Smooth muscle cell (in vitro differentiated cells): ENCODE measurements around the gene MTX1. TPM values are rescaled to one million over a fixed set of nuclear protein-coding genes. Genes with fewer than 3 reads are reported as not detected.

Source experiments
- DNase-seq: peaks from one replicate; lab custom pipeline; 2025; ENCODE audit not compliant: unreplicated experiment; lab: John Stamatoyannopoulos, UW
- H2AFZ ChIP-seq: fragments of 200-600 bp; sonication (generic); 2 replicates; pipeline ENCODE4 v1.6.0; 2016; ENCODE audit warnings: antibody characterized with exemption, low read depth, mild to moderate bottlenecking
- H3F3A ChIP-seq: fragments of 200-600 bp; sonication (generic); 2 replicates; pipeline ENCODE4 v1.6.0; 2017; ENCODE audit warnings: antibody characterized with exemption, low read depth
- H3K27ac ChIP-seq: fragments of 200-600 bp; sonication (generic); 2 replicates; pipeline ENCODE4 v1.5.1; 2016; ENCODE audit warnings: low read depth, mild to moderate bottlenecking
- H3K27me3 ChIP-seq: fragments of 200-600 bp; sonication (generic); 2 replicates; pipeline ENCODE4 v1.6.1; 2016; ENCODE audit warnings: low read depth, mild to moderate bottlenecking
- H3K36me3 ChIP-seq: fragments of 200-600 bp; sonication (generic); 2 replicates; pipeline ENCODE4 v1.5.1; 2016; ENCODE audit warnings: low read depth
- H3K4me1 ChIP-seq: fragments of 200-600 bp; sonication (generic); 2 replicates; pipeline ENCODE4 v1.5.1; 2016; ENCODE audit warnings: low read depth
- H3K4me2 ChIP-seq: fragments of 200-600 bp; sonication (generic); 2 replicates; pipeline ENCODE4 v1.6.0; 2016; ENCODE audit warnings: mild to moderate bottlenecking
- H3K4me3 ChIP-seq: fragments of 200-600 bp; sonication (generic); 2 replicates; pipeline ENCODE4 v1.5.1; 2016; ENCODE audit warnings: mild to moderate bottlenecking
- H3K79me2 ChIP-seq: fragments of 200-600 bp; sonication (generic); 2 replicates; pipeline ENCODE4 v1.6.0; 2016; ENCODE audit warnings: low read depth, mild to moderate bottlenecking
- H3K9ac ChIP-seq: fragments of 200-600 bp; sonication (generic); 2 replicates; pipeline ENCODE4 v1.6.0; 2016; ENCODE audit warnings: low read depth
- H3K9me3 ChIP-seq: fragments of 200-600 bp; sonication (generic); replicated peaks from 2 replicates; pipeline ENCODE4 v1.5.1; 2016; ENCODE audit warnings: low read depth
- H4K20me1 ChIP-seq: fragments of 200-600 bp; sonication (generic); 2 replicates; pipeline ENCODE4 v1.6.0; 2016; ENCODE audit warnings: low read depth
- WGBS: methylation state at CpG from one replicate; pipeline ENCODE4 v1.1.7; 2016; ENCODE audit warnings: low lambda C conversion rate; 5-methylcytosine and 5-hydroxymethylcytosine counted together
- polyA plus RNA-seq: library from polyadenylated mRNA; unstranded; fragments of >200 nt; fragmentation: Nextera tagmentation; extraction: Ambion mirVana; gene quantifications from 2 replicates; pipeline ENCODE4 v1.2.1, GENCODE V29; 2016
- total RNA-seq: library from RNA; depleted of rRNA; stranded (reverse); fragments of >200 nt; gene quantifications from 2 replicates; pipeline ENCODE4 v1.2.3, GENCODE V29; 2014
- TF ChIP-seq, protein P1 (sequence below): fragments of 200-600 bp; sonication (generic); IDR thresholded peaks from 2 replicates; pipeline ENCODE4 v1.5.1; 2017; ENCODE audit warnings: borderline replicate concordance, mild to moderate bottlenecking, antibody characterized with exemption; ENCODE audit not compliant: insufficient read depth, poor library complexity, severe bottlenecking

MTX1 gene
- total and polyA plus RNA-seq, 2 experiments from 2014 or later = 45.2 to 109 TPM

DNA sequence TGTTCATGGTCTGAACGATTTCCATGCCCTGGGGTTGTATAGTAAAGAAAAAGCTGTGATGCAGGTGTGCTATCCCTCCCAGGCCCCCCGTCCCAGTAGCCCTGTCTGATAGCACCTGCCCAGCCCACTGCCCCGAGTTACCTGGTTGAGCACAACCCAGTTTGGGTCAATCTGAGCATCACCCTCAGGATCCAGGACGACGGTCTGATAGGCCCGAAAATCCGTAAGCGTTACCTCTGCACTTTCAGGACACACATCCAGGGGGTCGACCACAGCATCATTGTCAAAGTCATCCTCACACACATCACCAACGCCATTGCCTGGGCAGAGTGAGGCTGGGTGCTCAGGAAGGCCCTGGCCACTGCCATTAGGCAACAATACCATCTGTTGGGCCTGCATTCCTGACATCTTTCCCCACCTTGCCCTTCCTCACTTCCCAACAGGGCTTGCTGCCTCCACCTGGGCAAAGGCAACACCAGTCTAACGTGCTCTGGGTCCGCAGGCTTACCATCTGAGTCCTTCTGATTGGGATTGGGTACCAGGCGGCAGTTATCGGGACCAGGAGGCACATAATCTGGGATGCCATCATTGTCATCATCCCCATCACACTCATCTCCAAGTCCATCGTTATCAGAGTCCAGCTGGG, 10.5 kb upstream of the MTX1 start:
- no peak for DNase-seq
- no peak overlapping the region for H3K4me3 ChIP-seq
- TF ChIP-seq, protein P1, sequence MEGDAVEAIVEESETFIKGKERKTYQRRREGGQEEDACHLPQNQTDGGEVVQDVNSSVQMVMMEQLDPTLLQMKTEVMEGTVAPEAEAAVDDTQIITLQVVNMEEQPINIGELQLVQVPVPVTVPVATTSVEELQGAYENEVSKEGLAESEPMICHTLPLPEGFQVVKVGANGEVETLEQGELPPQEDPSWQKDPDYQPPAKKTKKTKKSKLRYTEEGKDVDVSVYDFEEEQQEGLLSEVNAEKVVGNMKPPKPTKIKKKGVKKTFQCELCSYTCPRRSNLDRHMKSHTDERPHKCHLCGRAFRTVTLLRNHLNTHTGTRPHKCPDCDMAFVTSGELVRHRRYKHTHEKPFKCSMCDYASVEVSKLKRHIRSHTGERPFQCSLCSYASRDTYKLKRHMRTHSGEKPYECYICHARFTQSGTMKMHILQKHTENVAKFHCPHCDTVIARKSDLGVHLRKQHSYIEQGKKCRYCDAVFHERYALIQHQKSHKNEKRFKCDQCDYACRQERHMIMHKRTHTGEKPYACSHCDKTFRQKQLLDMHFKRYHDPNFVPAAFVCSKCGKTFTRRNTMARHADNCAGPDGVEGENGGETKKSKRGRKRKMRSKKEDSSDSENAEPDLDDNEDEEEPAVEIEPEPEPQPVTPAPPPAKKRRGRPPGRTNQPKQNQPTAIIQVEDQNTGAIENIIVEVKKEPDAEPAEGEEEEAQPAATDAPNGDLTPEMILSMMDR = no peak
- H3K36me3 ChIP-seq = no peaks in the 10 kb centered on the region
- H4K20me1 ChIP-seq = no peaks in the 10 kb centered on the region
- H3K4me2 ChIP-seq = no peak overlapping the region
- no peaks in the 10 kb centered on the region for H3K79me2 ChIP-seq
- no peaks in the 10 kb centered on the region for H3K27me3 ChIP-seq
- H3K4me1 ChIP-seq = peaks cover 16% of the 10 kb centered on the region
- peaks cover 3% of the 10 kb centered on the region for H3F3A ChIP-seq
- no peaks in the 10 kb centered on the region for H3K9me3 ChIP-seq
- H2AFZ ChIP-seq = no peak overlapping the region
- H3K27ac ChIP-seq = no peak overlapping the region
- no peak overlapping the region for H3K9ac ChIP-seq
- 98% methylated on average over 15 of the region's 15 CpGs for WGBS

DNA sequence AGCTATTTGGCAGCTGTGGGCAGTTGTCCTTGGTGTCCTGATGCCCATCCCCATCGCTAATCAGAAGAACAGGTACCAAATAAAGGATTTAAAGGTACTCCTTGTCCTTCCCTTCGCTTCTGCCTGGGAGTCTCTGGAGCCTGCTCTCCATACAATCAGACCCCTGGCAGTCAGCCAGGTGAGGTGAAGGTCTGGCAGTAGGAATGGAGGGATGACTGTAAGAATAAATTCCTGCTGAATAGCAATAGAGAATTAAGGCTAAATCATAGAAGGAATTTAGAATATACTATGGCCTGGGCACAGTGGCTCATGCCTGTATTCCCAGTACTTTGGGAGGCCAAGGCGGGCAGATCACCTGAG, 10.0 kb upstream of the MTX1 start:
- DNase-seq = no peak
- Histone ChIP-seq H4K20me1 (no peaks in the 10 kb centered on the region), H3K9ac (no peak overlapping the region), H3K4me2 (no peak overlapping the region), H3K9me3 (no peaks in the 10 kb centered on the region), H3K36me3 (no peaks in the 10 kb centered on the region), H3F3A (peaks cover 3% of the 10 kb centered on the region), H3K4me3 (no peak overlapping the region), H3K4me1 (peaks cover 13% of the 10 kb centered on the region), H2AFZ (no peak overlapping the region), H3K27ac (no peak overlapping the region), H3K79me2 (no peaks in the 10 kb centered on the region), H3K27me3 (no peaks in the 10 kb centered on the region)
- 100% methylated on average over 3 of the region's 3 CpGs for WGBS
- TF ChIP-seq, protein P1 = no peak

DNA sequence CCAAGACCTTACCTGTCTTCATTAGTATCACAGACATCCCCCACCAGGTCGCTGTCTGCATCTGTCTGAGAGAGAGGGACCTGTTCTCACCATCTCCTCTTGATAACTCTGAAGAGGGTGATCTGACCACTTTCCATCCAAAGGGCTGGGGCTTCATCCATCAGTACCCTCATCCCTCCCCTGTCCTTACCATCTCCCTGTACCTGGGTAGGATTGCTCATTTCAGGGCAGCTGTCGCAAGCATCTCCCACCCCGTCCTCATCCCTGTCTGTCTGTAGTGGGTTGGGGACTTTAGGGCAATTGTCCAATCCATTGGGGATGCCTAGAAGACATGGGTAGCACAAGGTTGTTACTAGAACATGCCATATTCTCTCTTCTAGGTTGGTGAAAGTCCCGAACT, 8.7 kb upstream of the MTX1 start:
- peaks cover 3% of the 10 kb centered on the region for H3F3A ChIP-seq
- no peaks in the 10 kb centered on the region for H3K36me3 ChIP-seq
- no peaks in the 10 kb centered on the region for H4K20me1 ChIP-seq
- no peak overlapping the region for H3K4me3 ChIP-seq
- TF ChIP-seq, protein P1 = no peak
- H3K9me3 ChIP-seq = no peaks in the 10 kb centered on the region
- H3K4me1 ChIP-seq = peaks cover 9% of the 10 kb centered on the region
- H3K79me2 ChIP-seq = no peaks in the 10 kb centered on the region
- no peaks in the 10 kb centered on the region for H3K27me3 ChIP-seq
- 91% methylated on average over 4 of the region's 4 CpGs for WGBS
- no peak overlapping the region for H3K27ac ChIP-seq
- no peak overlapping the region for H3K9ac ChIP-seq
- DNase-seq = no peak
- no peak overlapping the region for H2AFZ ChIP-seq
- H3K4me2 ChIP-seq = no peak overlapping the region

DNA sequence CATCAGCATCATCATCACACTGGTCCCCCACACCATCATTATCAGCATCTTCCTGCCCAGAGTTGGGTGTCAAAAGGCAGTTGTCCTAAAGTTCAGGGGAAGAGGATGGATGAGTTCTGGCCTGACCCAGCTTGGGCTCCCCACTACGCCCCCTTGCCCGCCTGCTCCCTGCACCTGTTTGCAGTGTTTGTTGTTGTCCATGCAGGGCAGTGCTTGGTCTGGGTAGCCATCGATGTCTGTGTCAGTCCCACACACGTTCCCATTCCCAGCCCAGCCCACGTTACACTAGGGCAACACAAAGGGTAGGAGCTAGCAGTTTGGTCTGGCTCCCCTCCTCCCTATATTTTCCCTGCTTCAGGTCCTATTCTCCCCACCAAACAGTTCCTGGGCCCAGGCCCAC, 7.6 kb upstream of the MTX1 start:
- Histone ChIP-seq H3K4me1 (peaks cover 9% of the 10 kb centered on the region), H3K27ac (no peak overlapping the region), H3K4me3 (no peak overlapping the region), H3F3A (no peaks in the 10 kb centered on the region), H3K36me3 (no peaks in the 10 kb centered on the region), H3K27me3 (no peaks in the 10 kb centered on the region), H2AFZ (no peak overlapping the region), H3K9me3 (no peaks in the 10 kb centered on the region), H4K20me1 (no peaks in the 10 kb centered on the region), H3K9ac (no peak overlapping the region), H3K79me2 (no peaks in the 10 kb centered on the region), H3K4me2 (no peak overlapping the region)
- TF ChIP-seq, protein P1 = no peak
- no peak for DNase-seq
- whole genome bisulfite sequencing = 95% methylated on average over 5 of the region's 5 CpGs
